ENCODE results near the gene FHIT.

- TF ChIP-seq POLR2A (IDR thresholded peaks at IDR 0.05) (no peak), CTCF (IDR thresholded peaks at IDR 0.05) (no peak)
Measured at GRCh38 chr3:60125686-60126085, 1125.6 kb downstream of the FHIT start.

Data from suprapubic skin (tissue), 3 donors.